Body of pancreas (tissue), 4 donors: Measurements from ENCODE around the gene ZNF407.

Experiments used
- POLR2A ChIP-seq, 3 donors: fragments of 450-650 bp; IDR thresholded peaks; one replicate each; pipeline ENCODE4 v1.6.1; 2016; ENCODE audit warnings: antibody characterized with exemption in 3 of 3, mild to moderate bottlenecking in 2 of 3
- TF ChIP-seq, protein P1 (sequence below), 7 experiments: fragments of 450-650 bp in 4 of 7; fragments of 200-600 bp in 3 of 7; sonication (generic) in 3 of 7; IDR thresholded peaks; one replicate each; pipeline ENCODE4 v1.5.1; 2016 to 2019; ENCODE audit warnings: antibody characterized with exemption in 7 of 7

- TF ChIP-seq, protein P1, sequence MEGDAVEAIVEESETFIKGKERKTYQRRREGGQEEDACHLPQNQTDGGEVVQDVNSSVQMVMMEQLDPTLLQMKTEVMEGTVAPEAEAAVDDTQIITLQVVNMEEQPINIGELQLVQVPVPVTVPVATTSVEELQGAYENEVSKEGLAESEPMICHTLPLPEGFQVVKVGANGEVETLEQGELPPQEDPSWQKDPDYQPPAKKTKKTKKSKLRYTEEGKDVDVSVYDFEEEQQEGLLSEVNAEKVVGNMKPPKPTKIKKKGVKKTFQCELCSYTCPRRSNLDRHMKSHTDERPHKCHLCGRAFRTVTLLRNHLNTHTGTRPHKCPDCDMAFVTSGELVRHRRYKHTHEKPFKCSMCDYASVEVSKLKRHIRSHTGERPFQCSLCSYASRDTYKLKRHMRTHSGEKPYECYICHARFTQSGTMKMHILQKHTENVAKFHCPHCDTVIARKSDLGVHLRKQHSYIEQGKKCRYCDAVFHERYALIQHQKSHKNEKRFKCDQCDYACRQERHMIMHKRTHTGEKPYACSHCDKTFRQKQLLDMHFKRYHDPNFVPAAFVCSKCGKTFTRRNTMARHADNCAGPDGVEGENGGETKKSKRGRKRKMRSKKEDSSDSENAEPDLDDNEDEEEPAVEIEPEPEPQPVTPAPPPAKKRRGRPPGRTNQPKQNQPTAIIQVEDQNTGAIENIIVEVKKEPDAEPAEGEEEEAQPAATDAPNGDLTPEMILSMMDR (IDR thresholded peaks at IDR 0.05), result no peak
- TF ChIP-seq POLR2A (IDR thresholded peaks at IDR 0.05), result no peak
These were observed 492.2 kb downstream of the ZNF407 start for GRCh38 chr18:75089748-75090327.
